HG02678 (cell line): ENCODE measurements around the gene LSM14A.
"Not testable (repeated sequence)": the region's sequence is repeated elsewhere in the genome, so short reads cannot be mapped to it uniquely, and the experiment has no call there.

Experiments used
- ATAC-seq: cut with Tn5 transposase; IDR thresholded peaks from one replicate; pipeline ENCODE4 v1.9.1; 2021; ENCODE audit warnings: mild to moderate bottlenecking, moderate library complexity; ENCODE audit not compliant: unreplicated experiment

LSM14A gene

GRCh38 chr19:34189199-34189916 is 17.1 kb downstream of the LSM14A start:
- ATAC-seq: no peak

- ATAC-seq: no peak
Measured at GRCh38 chr19:34189917-34190425, 17.7 kb downstream of the LSM14A start.

GRCh38 chr19:34191355-34191962 is 19.2 kb downstream of the LSM14A start:
- no peak for ATAC-seq

- ATAC-seq: no peak
Measured at GRCh38 chr19:34193439-34193838, 21.1 kb downstream of the LSM14A start.

GRCh38 chr19:34193876-34194275 is 21.6 kb downstream of the LSM14A start:
- no peak for ATAC-seq

- ATAC-seq: no peak
Measured at GRCh38 chr19:34201133-34201532, 28.8 kb downstream of the LSM14A start.

GRCh38 chr19:34205324-34205723 is 33.0 kb downstream of the LSM14A start:
- not testable (repeated sequence) for ATAC-seq

GRCh38 chr19:34208291-34208884 is 36.1 kb downstream of the LSM14A start:
- ATAC-seq: no peak

- no peak for ATAC-seq
Measured at GRCh38 chr19:34209726-34210125, 37.4 kb downstream of the LSM14A start.

- ATAC-seq: no peak
Measured at GRCh38 chr19:34213283-34213682, 41.0 kb downstream of the LSM14A start.

GRCh38 chr19:34214040-34214439 is 41.7 kb downstream of the LSM14A start:
- ATAC-seq: no peak

GRCh38 chr19:34215006-34215665 is 42.8 kb downstream of the LSM14A start:
- no peak for ATAC-seq

- no peak for ATAC-seq
Measured at GRCh38 chr19:34215666-34216038, 43.3 kb downstream of the LSM14A start.

GRCh38 chr19:34216745-34217219 is 44.5 kb downstream of the LSM14A start:
- not testable (repeated sequence) for ATAC-seq

- peak; percentile 48 for ATAC-seq
Measured at GRCh38 chr19:34217952-34218817, 45.9 kb downstream of the LSM14A start.

- no peak for ATAC-seq
Measured at GRCh38 chr19:34218818-34219164, 46.5 kb downstream of the LSM14A start.

GRCh38 chr19:34220472-34221063 is 48.3 kb downstream of the LSM14A start:
- no peak for ATAC-seq

GRCh38 chr19:34222386-34222785 is 50.1 kb downstream of the LSM14A start:
- no peak for ATAC-seq

- no peak for ATAC-seq
Measured at GRCh38 chr19:34224996-34225658, 52.8 kb downstream of the LSM14A start.

- ATAC-seq: no peak
Measured at GRCh38 chr19:34225659-34226015, 53.3 kb downstream of the LSM14A start.
